Common myeloid progenitor, CD34-positive (primary cell): ENCODE data around the gene PRKCE.
A peak's percentile ranks its signal among the peaks of the same experiment; 100 is the strongest.

Experiments
- CTCF ChIA-PET: fragments of 350-600 bp; sonication (Branson Sonifier 250); formaldehyde crosslinking; loops from one replicate; lab custom pipeline; 2021; ENCODE audit warnings: antibody characterized with exemption; lab: Charles Lee
- POLR2A ChIA-PET: fragments of 350-600 bp; sonication (Branson Sonifier 250); formaldehyde crosslinking; loops from one replicate; lab custom pipeline; 2021; ENCODE audit warnings: antibody characterized with exemption; lab: Charles Lee
- DNase-seq, 3 donors: peaks; one replicate each; pipeline versions ENCODE4 v3.0.0 to v3.0.0-alpha.2; 2013
- H3K27ac ChIP-seq, 2 experiments: 1 replicate in 1 of 2; 2 replicates in 1 of 2; pipeline ENCODE4 v1.7.0; 2013; ENCODE audit warnings: inconsistent platforms in 2 of 2, low read length in 2 of 2, mild to moderate bottlenecking in 2 of 2, low read depth in 1 of 2, moderate library complexity in 1 of 2; ENCODE audit not compliant: severe bottlenecking in 2 of 2, insufficient read depth in 1 of 2, poor library complexity in 1 of 2
- H3K27me3 ChIP-seq, 5 experiments: replicated peaks in 2 of 5; 1 replicate in 3 of 5; 2 replicates in 2 of 5; pipeline versions ENCODE4 v1.6.1 to v1.7.0; 2013; ENCODE audit warnings: low read length in 4 of 5, mild to moderate bottlenecking in 2 of 5, moderate library complexity in 2 of 5, inconsistent platforms in 1 of 5; ENCODE audit not compliant: insufficient read depth in 5 of 5, control insufficient read depth in 4 of 5
- H3K36me3 ChIP-seq, 4 experiments: 1 replicate in 2 of 4; 2 replicates in 2 of 4; pipeline versions ENCODE4 v1.6.1 to v1.7.0; 2013; ENCODE audit warnings: low read length in 3 of 4, control low read depth in 1 of 4, mild to moderate bottlenecking in 1 of 4; ENCODE audit not compliant: control insufficient read depth in 4 of 4, insufficient read depth in 4 of 4
- H3K4me1 ChIP-seq, 4 experiments: 1 replicate in 3 of 4; 2 replicates in 1 of 4; pipeline versions ENCODE4 v1.6.1 to v1.7.1; 2013; ENCODE audit warnings: low read length in 3 of 4, mild to moderate bottlenecking in 3 of 4, control low read depth in 1 of 4, inconsistent platforms in 1 of 4, moderate library complexity in 1 of 4; ENCODE audit not compliant: control insufficient read depth in 4 of 4, insufficient read depth in 4 of 4; ENCODE audit errors: control extremely low read depth in 1 of 4
- H3K4me3 ChIP-seq, 7 experiments: 1 replicate in 4 of 7; 2 replicates in 3 of 7; pipeline versions ENCODE4 v1.5.1 to v1.7.0; 2013; ENCODE audit warnings: mild to moderate bottlenecking in 7 of 7, low read length in 6 of 7, moderate library complexity in 6 of 7, inconsistent platforms in 2 of 7, low read depth in 2 of 7, control low read depth in 1 of 7; ENCODE audit not compliant: insufficient read depth in 4 of 7, control insufficient read depth in 1 of 7; ENCODE audit errors: extremely low read depth in 1 of 7
- H3K9me3 ChIP-seq, 5 experiments: 1 replicate in 4 of 5; 2 replicates in 1 of 5; pipeline versions ENCODE4 v1.6.1 to v1.7.1; 2013; ENCODE audit warnings: low read length in 4 of 5, mild to moderate bottlenecking in 2 of 5, inconsistent platforms in 1 of 5, low read depth in 1 of 5, moderate library complexity in 1 of 5; ENCODE audit not compliant: control insufficient read depth in 4 of 5, insufficient read depth in 2 of 5; ENCODE audit errors: control extremely low read depth in 1 of 5
- WGBS: methylation state at CpG from one replicate; pipeline ENCODE4 v1.1.5; 2013; ENCODE audit not compliant: insufficient coverage; 5-methylcytosine and 5-hydroxymethylcytosine counted together

The PRKCE gene

DNA sequence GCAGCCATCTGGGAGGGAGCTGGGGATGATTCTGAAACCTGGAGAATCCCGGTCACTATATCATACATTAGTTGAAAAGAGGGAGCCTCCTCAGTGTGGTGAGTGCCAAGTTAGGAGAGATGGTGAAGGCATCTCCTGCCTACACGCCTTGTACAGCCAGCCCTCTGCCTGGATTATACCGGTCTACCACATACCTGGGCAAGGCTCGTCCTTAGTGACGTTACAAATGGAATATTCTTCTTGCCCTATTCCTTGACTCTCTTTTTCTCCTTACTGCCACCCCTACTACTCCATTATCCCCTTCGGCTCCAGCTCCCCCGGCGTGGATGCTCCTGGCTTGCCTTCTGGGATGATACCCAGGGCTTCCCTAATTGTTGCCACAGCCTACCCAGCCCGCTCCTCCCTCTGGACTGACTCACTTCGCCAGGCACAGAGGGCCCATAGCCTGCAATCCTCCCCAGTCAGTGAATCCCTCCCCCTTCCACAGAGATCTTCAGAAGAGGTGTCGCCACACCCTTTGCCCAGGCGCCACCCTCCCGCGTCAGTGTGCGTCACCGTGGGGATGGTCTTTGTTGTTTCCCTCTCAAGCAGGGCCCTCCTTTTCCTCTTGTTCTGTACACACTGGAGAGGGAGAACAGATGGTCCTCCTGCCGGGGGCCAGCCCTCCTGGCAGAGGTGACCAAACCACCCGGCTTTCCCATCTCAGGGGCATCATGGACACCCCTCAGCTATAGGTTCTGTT, 530.5 kb downstream of the PRKCE start:
- peaks cover 0 to 4% (median 1%) of the 10 kb centered on the region in 4 experiments for H3K36me3 ChIP-seq
- no peak for DNase-seq
- peaks cover 0 to 4% (median under 1%) of the 10 kb centered on the region in 4 experiments for H3K4me1 ChIP-seq
- H3K27ac ChIP-seq: no peak overlapping the region
- 96% methylated on average over 18 of the region's 18 CpGs for WGBS
- H3K27me3 ChIP-seq: no peaks in the 10 kb centered on the region
- no peaks in the 10 kb centered on the region for H3K9me3 ChIP-seq
- no peak overlapping the region for H3K4me3 ChIP-seq
- POLR2A ChIA-PET: no interaction called here
- CTCF ChIA-PET: no interaction called here

GRCh38 chr2:46183426-46183825, 532.0 kb downstream of the PRKCE start:
- CTCF ChIA-PET: no interaction called here
- WGBS: 97% methylated on average over 4 of the region's 4 CpGs

DNA sequence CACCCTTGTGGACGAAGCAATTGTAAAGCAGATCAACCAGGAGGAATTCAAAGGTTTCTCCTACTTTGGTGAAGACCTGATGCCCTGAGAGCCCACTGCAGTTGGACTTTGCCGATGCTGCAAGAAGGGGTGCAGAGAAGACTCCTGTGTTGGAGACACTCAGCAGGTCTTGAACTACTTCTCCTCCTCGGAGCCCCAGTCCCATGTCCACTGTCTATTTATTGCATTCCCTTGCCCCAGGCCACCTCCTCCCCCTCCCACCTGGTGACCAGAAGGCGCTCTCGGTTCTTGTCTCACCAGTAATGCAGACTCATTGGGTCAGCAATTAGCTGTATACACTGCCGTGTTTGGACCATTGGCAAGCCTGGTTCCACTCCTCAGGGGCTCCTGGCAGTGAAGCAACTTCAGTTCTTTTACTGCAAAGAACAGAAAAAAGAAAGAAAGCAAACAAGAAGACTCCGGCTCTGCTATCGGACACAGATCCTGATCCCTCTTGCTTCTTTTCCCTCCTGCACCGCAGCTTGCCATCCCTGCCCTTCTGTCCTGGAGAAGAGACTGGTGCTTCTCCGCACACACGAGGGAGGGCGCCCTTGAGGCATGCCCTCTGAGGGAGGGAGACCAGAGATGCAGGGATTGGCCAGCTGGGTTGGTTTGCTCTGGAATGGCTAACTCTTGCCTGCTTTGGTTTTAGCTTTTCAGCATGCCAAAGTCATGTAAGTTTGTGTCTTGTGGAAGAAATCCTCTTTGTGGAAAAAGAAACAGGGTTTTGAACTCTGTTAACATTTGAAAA, 533.5 kb downstream of the PRKCE start:
- ChIA-PET CTCF (no interaction called here), POLR2A (no interaction called here)
- peaks cover 0 to 4% (median 1%) of the 10 kb centered on the region in 4 experiments for H3K36me3 ChIP-seq
- no peak for DNase-seq
- 94% methylated on average over 12 of the region's 12 CpGs for WGBS
- H3K4me1 ChIP-seq: peaks cover 0 to 10% (median 5%) of the 10 kb centered on the region in 4 experiments
- no peaks in the 10 kb centered on the region for H3K9me3 ChIP-seq
- no peak overlapping the region for H3K4me3 ChIP-seq
- H3K27me3 ChIP-seq: no peaks in the 10 kb centered on the region
- H3K27ac ChIP-seq: no peak overlapping the region

More at GRCh38 chr2:46183426-46183825, 532.0 kb downstream of the PRKCE start:
- no peaks in the 10 kb centered on the region for H3K9me3 ChIP-seq
- POLR2A ChIA-PET: interaction anchor here (0.6 kb wide), 1 partner anchor 74 kb away, joined by 3 read pairs; no protein-coding TSS in a partner anchor
- H3K4me3 ChIP-seq: no peak overlapping the region
- no peak for DNase-seq
- peaks cover 0 to 10% (median 6%) of the 10 kb centered on the region in 4 experiments for H3K4me1 ChIP-seq
- no peak overlapping the region for H3K27ac ChIP-seq
- peaks cover 0 to 4% (median 1%) of the 10 kb centered on the region in 4 experiments for H3K36me3 ChIP-seq
- H3K27me3 ChIP-seq: no peaks in the 10 kb centered on the region

GRCh38 chr2:46187112-46187618, 535.7 kb downstream of the PRKCE start:
- peak; percentile 57 to 79 (median 79) for DNase-seq
- 79% methylated on average over 2 of the region's 6 CpGs for WGBS
- POLR2A ChIA-PET: no interaction called here
- CTCF ChIA-PET: interaction anchor here (0.7 kb wide), 1 partner anchor 1158 kb away, joined by 4 read pairs; no protein-coding TSS in a partner anchor
- peak overlapping the region; percentile 25 to 69 for H3K27ac ChIP-seq
- H3K4me1 ChIP-seq: peaks cover 0 to 10% (median 5%) of the 10 kb centered on the region in 4 experiments
- H3K9me3 ChIP-seq: no peaks in the 10 kb centered on the region
- H3K4me3 ChIP-seq: peak overlapping the region in 4 of 7 experiments; percentile 11 to 55 (median 32)
- peaks cover 0 to 4% (median 1%) of the 10 kb centered on the region in 4 experiments for H3K36me3 ChIP-seq
- no peaks in the 10 kb centered on the region for H3K27me3 ChIP-seq

DNA sequence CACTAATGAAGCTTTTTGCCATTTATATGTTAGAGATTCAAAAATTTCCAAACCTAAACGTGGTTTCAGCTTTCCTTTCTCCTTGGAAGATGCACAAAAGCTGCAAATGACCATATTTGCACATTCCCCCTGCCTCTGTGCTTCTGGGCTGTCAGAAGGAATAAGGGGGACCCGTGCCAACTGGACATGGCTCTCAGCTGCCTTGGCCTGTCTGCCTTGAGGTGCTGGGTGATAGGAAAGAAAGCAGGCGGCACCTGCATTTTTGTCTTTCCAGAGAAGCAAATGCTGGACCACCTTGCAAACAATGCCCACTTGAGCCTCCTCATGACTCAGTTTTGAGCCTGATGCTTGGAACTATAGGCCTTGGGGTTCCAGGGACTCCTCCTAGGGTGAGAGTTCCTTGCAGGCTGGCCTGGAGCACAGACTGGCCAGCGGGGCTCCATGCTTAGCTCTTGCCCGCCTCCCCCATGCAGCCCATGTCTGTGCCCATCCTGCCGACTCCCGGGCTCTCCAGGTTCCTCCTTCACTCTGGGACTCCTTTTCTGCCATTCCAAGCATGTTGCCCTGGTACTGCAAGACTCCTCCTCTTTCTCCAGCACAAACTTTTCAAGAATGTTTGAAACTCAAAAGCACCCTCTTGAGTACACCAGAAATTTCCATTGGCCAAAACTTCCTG, 536.7 kb downstream of the PRKCE start:
- H3K4me1 ChIP-seq: peaks cover 0 to 10% (median 5%) of the 10 kb centered on the region in 4 experiments
- H3K4me3 ChIP-seq: no peak overlapping the region
- ChIA-PET POLR2A (interaction anchor here (0.7 kb wide), 1 partner anchor 130 kb away, joined by 5 read pairs; no protein-coding TSS in a partner anchor), CTCF (interaction anchor here (0.7 kb wide), 1 partner anchor 1159 kb away, joined by 4 read pairs; no protein-coding TSS in a partner anchor)
- peaks cover 0 to 4% (median 1%) of the 10 kb centered on the region in 4 experiments for H3K36me3 ChIP-seq
- DNase-seq: no peak
- 98% methylated on average over 7 of the region's 7 CpGs for whole genome bisulfite sequencing
- no peak overlapping the region for H3K27ac ChIP-seq
- no peaks in the 10 kb centered on the region for H3K9me3 ChIP-seq
- no peaks in the 10 kb centered on the region for H3K27me3 ChIP-seq

GRCh38 chr2:46193356-46193755, 541.9 kb downstream of the PRKCE start:
- peaks cover 0 to 3% (median 0%) of the 10 kb centered on the region in 4 experiments for H3K4me1 ChIP-seq
- H3K27ac ChIP-seq: no peak overlapping the region
- no peaks in the 10 kb centered on the region for H3K27me3 ChIP-seq
- no peaks in the 10 kb centered on the region for H3K9me3 ChIP-seq
- CTCF ChIA-PET: no interaction called here
- H3K36me3 ChIP-seq: no peaks in the 10 kb centered on the region
- no peak for DNase-seq
- POLR2A ChIA-PET: no interaction called here
- 85% methylated on average over 4 of the region's 4 CpGs for WGBS
- no peak overlapping the region for H3K4me3 ChIP-seq
